Activated CD8-positive, alpha-beta memory T cell treated with anti-CD3 and anti-CD28 coated beads for 1 hour (primary cell): ENCODE measurements around the gene LYL1.

Source experiments
- DNase-seq, 2 donors: peaks; one replicate each; pipeline ENCODE4 v3.0.0-alpha.2; 2020; ENCODE audit warnings: low read depth in 1 of 2; ENCODE audit errors: extremely low read depth in 1 of 2

The LYL1 gene

GRCh38 chr19:13094106-13094504, 8.6 kb downstream of the LYL1 start:
- DNase-seq, result no peak

- DNase-seq, result peak; percentile 50 to 67
These were observed 9.1 kb downstream of the LYL1 start for GRCh38 chr19:13093407-13094105.

GRCh38 chr19:13092606-13093235, 9.9 kb downstream of the LYL1 start:
- DNase-seq, result no peak

- DNase-seq, result no peak
These were observed 10.5 kb downstream of the LYL1 start for GRCh38 chr19:13092158-13092543.

- no peak for DNase-seq
These were observed 11.1 kb downstream of the LYL1 start for GRCh38 chr19:13091400-13092157.

GRCh38 chr19:13090511-13091231, 12.0 kb downstream of the LYL1 start:
- no peak for DNase-seq

GRCh38 chr19:13089857-13090507, 12.7 kb downstream of the LYL1 start:
- no peak for DNase-seq

GRCh38 chr19:13089139-13089856, 13.4 kb downstream of the LYL1 start:
- no peak for DNase-seq

- DNase-seq, result no peak
These were observed 14.7 kb downstream of the LYL1 start for GRCh38 chr19:13087795-13088537.

- no peak for DNase-seq
These were observed 15.4 kb downstream of the LYL1 start for GRCh38 chr19:13087295-13087694.

- DNase-seq, result no peak
These were observed 16.3 kb downstream of the LYL1 start for GRCh38 chr19:13086341-13086740.

GRCh38 chr19:13085666-13086065, 17.0 kb downstream of the LYL1 start:
- DNase-seq, result no peak

GRCh38 chr19:13083627-13084026, 19.0 kb downstream of the LYL1 start:
- no peak for DNase-seq

- no peak for DNase-seq
These were observed 19.7 kb downstream of the LYL1 start for GRCh38 chr19:13083008-13083404.

- DNase-seq, result no peak
These were observed 20.3 kb downstream of the LYL1 start for GRCh38 chr19:13082192-13083007.

GRCh38 chr19:13079542-13079986, 23.1 kb downstream of the LYL1 start:
- no peak for DNase-seq

- DNase-seq, result no peak
These were observed 23.6 kb downstream of the LYL1 start for GRCh38 chr19:13078897-13079541.

- DNase-seq, result no peak
These were observed 24.3 kb downstream of the LYL1 start for GRCh38 chr19:13078381-13078780.
